HG02870 (cell line): ENCODE measurements around the gene GOLIM4.
A peak's percentile ranks its signal among the peaks of the same experiment; 100 is the strongest.
"Not testable (repeated sequence)": the region's sequence is repeated elsewhere in the genome, so short reads cannot be mapped to it uniquely, and the experiment has no call there.

Source experiments
- ATAC-seq: cut with Tn5 transposase; IDR thresholded peaks from one replicate; pipeline ENCODE4 v1.9.1; 2021; ENCODE audit warnings: mild to moderate bottlenecking, moderate library complexity; ENCODE audit not compliant: unreplicated experiment

GOLIM4 gene

GRCh38 chr3:168095611-168096209 is at the start of gene GOLIM4:
Gene GOLIM4 (minus strand): TSS chr3:168095924. CDS start chr3:168095285, 639 bp downstream.
- peak; percentile 83 for ATAC-seq

- peak; percentile 64 for ATAC-seq
Measured at GRCh38 chr3:168141405-168141998, 45.8 kb upstream of the GOLIM4 start.

- no peak for ATAC-seq
Measured at GRCh38 chr3:168139947-168140346, 44.2 kb upstream of the GOLIM4 start.

GRCh38 chr3:168138421-168138820 is 42.7 kb upstream of the GOLIM4 start:
- no peak for ATAC-seq

- ATAC-seq, result peak; percentile 94
Measured at GRCh38 chr3:168134931-168135330, 39.2 kb upstream of the GOLIM4 start.

- not testable (repeated sequence) for ATAC-seq
Measured at GRCh38 chr3:168130250-168130649, 34.5 kb upstream of the GOLIM4 start.

- ATAC-seq, result not testable (repeated sequence)
Measured at GRCh38 chr3:168128463-168128862, 32.7 kb upstream of the GOLIM4 start.

- no peak for ATAC-seq
Measured at GRCh38 chr3:168127466-168127865, 31.7 kb upstream of the GOLIM4 start.

GRCh38 chr3:168124791-168125190 is 29.1 kb upstream of the GOLIM4 start:
- no peak for ATAC-seq

- no peak for ATAC-seq
Measured at GRCh38 chr3:168124291-168124690, 28.6 kb upstream of the GOLIM4 start.

GRCh38 chr3:168123201-168124176 is 27.8 kb upstream of the GOLIM4 start:
- no peak for ATAC-seq

GRCh38 chr3:168121184-168122017 is 25.7 kb upstream of the GOLIM4 start:
- ATAC-seq, result no peak

GRCh38 chr3:168117853-168118313 is 22.2 kb upstream of the GOLIM4 start:
- ATAC-seq, result no peak

GRCh38 chr3:168117059-168117458 is 21.3 kb upstream of the GOLIM4 start:
- no peak for ATAC-seq

- no peak for ATAC-seq
Measured at GRCh38 chr3:168116279-168116678, 20.6 kb upstream of the GOLIM4 start.

GRCh38 chr3:168113848-168114247 is 18.1 kb upstream of the GOLIM4 start:
- ATAC-seq, result no peak

- ATAC-seq, result no peak
Measured at GRCh38 chr3:168112894-168113293, 17.2 kb upstream of the GOLIM4 start.

GRCh38 chr3:168104361-168104760 is 8.6 kb upstream of the GOLIM4 start:
- ATAC-seq, result no peak

- no peak for ATAC-seq
Measured at GRCh38 chr3:168102735-168103410, 7.1 kb upstream of the GOLIM4 start.
